GM10266 (cell line): ENCODE measurements around the gene SLC24A5.

Source experiments
- DNase-seq: peaks from one replicate; pipeline ENCODE4 v3.0.0; 2012; ENCODE audit errors: extremely low spot score
- TF ChIP-seq, protein P1 (sequence below): IDR thresholded peaks from 2 replicates; pipeline ENCODE4 v1.5.1; 2012; ENCODE audit warnings: mild to moderate bottlenecking, low read depth; ENCODE audit not compliant: control insufficient read depth, insufficient read depth; ENCODE audit errors: missing control alignments

SLC24A5 gene

DNA sequence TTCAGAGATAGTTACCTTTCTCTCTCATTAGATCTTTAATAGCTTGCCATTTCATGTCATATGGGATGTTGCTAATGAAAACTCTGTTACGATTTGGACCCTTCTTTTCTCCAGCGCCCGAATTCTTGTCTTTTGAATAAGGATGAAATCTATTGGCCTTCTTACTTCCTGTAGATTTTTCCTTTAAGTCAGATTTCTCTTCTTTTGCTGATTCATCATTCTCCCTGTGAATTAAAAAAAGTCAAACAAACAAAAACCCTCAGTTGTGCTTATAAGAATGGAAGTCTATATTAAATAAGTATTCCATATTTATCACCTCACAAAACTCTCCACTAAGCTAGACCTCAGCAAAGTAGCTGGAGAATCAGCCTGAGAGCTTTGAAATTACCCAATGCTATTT is 47.8 kb downstream of the SLC24A5 start:
- TF ChIP-seq, protein P1, sequence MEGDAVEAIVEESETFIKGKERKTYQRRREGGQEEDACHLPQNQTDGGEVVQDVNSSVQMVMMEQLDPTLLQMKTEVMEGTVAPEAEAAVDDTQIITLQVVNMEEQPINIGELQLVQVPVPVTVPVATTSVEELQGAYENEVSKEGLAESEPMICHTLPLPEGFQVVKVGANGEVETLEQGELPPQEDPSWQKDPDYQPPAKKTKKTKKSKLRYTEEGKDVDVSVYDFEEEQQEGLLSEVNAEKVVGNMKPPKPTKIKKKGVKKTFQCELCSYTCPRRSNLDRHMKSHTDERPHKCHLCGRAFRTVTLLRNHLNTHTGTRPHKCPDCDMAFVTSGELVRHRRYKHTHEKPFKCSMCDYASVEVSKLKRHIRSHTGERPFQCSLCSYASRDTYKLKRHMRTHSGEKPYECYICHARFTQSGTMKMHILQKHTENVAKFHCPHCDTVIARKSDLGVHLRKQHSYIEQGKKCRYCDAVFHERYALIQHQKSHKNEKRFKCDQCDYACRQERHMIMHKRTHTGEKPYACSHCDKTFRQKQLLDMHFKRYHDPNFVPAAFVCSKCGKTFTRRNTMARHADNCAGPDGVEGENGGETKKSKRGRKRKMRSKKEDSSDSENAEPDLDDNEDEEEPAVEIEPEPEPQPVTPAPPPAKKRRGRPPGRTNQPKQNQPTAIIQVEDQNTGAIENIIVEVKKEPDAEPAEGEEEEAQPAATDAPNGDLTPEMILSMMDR = no peak
- DNase-seq = no peak

DNA sequence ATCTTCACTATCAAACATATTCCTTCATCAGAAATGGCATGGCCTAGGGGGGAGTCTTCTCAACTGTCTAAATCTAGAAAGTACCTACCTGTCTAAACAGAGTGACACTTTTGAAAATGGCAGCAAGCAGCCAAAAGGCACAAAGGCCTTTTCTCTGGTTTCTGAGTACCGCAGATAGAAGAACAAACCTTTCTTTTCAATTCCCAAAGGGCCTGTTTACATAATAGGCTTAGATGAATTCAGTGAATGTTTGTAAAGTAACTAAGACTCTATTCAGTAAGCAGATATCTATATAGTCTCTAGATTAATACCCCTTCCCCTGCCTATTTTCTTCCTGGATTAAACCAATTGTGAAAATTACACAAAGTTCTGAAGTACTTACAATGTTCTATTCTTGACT is 50.2 kb downstream of the SLC24A5 start:
- TF ChIP-seq, protein P1 = no peak
- no peak for DNase-seq

GRCh38 chr15:48175126-48175525 is 54.3 kb downstream of the SLC24A5 start:
- no peak for DNase-seq
- TF ChIP-seq, protein P1 = no peak

DNA sequence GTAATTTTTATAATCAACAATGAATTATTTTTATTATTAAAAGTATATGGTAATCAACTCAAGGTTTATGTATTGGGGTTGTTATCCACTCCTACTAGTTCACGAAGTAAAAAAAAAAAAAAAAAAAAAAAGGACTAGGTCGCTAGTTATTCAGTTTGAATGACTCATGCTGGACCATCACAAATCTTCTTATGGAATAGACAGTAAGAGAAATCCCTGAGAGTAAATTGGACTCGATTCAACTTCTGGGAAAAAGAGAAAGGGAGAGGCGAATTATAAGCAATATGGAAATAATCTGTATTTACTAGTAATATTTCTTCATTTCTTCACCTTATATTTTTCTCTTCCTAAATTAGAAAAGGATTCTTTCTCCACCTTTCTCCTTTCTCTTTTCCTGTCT is 55.3 kb downstream of the SLC24A5 start:
- TF ChIP-seq, protein P1 = no peak
- no peak for DNase-seq

GRCh38 chr15:48176957-48177356 is 56.2 kb downstream of the SLC24A5 start:
- no peak for DNase-seq
- TF ChIP-seq, protein P1 = no peak

- peak; percentile 56 for DNase-seq
Measured at GRCh38 chr15:48177383-48177765, 56.6 kb downstream of the SLC24A5 start.

DNA sequence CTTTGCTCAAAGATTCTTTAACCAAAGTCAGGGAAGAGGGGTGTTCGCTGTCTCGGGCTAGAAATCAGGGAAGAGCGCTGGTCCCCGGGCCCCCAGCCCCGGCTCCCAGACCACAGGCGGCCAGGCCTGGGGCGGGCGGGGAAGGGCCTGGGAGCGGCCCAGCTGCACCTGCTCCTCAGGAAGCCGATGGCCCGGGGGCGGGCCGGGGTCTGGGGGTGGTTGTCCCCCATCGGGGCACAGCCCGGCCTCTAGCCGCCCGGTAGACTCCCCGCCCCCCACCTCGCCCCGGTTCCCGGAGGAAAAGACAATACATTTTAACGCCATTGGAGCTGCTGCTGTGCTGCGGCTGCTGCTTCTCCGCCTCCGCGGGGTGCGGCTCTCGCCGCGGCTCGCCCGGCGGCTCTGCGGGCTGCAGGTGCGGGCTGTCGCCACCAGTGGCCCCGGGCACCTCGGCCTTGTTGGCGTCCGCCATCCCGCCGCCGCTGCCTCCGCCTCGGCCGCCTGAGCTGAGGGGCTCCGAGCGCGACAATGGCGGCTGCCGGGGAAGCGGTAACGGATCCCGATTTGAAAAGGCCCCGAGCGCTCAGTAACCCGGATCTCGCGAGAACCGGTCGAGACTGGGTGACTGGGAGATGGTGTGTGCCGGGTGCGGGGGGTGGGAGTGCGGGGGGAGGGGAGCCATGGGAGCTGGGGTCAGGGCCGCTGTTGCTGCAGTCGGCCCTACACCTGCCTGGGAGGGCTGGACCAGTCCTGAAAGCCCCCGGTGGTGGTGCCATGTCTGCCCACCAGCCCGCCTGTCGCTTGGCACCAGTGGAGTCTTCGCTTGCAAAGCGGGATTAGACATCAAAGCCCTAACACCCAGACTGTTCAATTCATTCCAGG is 57.2 kb downstream of the SLC24A5 start, which contains the start of gene MYEF2:
MYEF2 (minus strand) TSS at position 530 of the 882 bp plus-strand sequence; CDS start at position 472, 58 bp downstream.
- peak; percentile 86 for DNase-seq
- TF ChIP-seq, protein P1 = no peak

More at GRCh38 chr15:48177383-48177765, 56.6 kb downstream of the SLC24A5 start:
- TF ChIP-seq, protein P1 = no peak
